ENCODE measurements around the gene GRID1.

The GRID1 gene

DNA sequence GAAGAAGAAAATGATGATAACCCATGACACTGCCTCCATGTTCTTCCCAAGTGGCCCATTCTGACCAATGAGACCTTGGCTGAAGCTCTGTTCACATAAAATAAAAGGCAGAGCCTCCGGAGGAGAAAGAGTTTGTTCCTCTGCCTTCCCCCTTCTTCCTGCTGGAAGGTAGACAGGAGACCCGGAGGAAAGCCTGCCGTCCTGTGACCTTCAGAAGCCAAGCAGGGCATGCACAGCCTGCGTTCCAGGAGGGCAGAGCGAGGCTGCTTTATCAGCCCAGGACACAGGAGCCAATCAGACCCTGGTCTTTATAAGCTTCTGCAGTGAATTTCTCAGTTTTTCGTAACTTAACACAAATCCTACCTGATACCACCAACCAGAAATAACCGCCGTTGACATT, 8.6 kb upstream of the GRID1 start:
- Histone ChIP-seq H2AFZ (ENCODE audit: low read length) (no peak overlapping the region), H3K27me3 (replicated peaks; ENCODE audit: insufficient read depth, low read length) (no peaks in the 10 kb centered on the region), H3K9ac (ENCODE audit: low read length) (no peak overlapping the region), H3K36me3 (replicated peaks; ENCODE audit: insufficient read depth, low read length) (no peaks in the 10 kb centered on the region), H3K9me3 (replicated peaks; ENCODE audit: insufficient read depth, low read length) (no peaks in the 10 kb centered on the region), H3K9me2 (replicated peaks; ENCODE audit: insufficient read depth, low read length) (no peaks in the 10 kb centered on the region), H3K4me3 (ENCODE audit: low read length) (no peak overlapping the region), H3K27ac (ENCODE audit: low read length) (no peak overlapping the region), H3F3A (ENCODE audit: insufficient read depth, low read length) (no peaks in the 10 kb centered on the region), H4K20me1 (ENCODE audit: insufficient read depth, low read length) (no peaks in the 10 kb centered on the region), H3K4me2 (ENCODE audit: low read depth, low read length) (no peak overlapping the region), H3K4me1 (ENCODE audit: low read length) (no peaks in the 10 kb centered on the region), H3K79me2 (ENCODE audit: low read length) (no peaks in the 10 kb centered on the region)
- TF ChIP-seq EZH2phosphoT487 (IDR thresholded peaks at IDR 0.05; ENCODE audit: low read length) = no peak
- TF ChIP-seq EZH2 (optimal IDR thresholded peaks at IDR 0.05; ENCODE audit: low read depth, low read length) = no peak
- TF ChIP-seq, protein P1, sequence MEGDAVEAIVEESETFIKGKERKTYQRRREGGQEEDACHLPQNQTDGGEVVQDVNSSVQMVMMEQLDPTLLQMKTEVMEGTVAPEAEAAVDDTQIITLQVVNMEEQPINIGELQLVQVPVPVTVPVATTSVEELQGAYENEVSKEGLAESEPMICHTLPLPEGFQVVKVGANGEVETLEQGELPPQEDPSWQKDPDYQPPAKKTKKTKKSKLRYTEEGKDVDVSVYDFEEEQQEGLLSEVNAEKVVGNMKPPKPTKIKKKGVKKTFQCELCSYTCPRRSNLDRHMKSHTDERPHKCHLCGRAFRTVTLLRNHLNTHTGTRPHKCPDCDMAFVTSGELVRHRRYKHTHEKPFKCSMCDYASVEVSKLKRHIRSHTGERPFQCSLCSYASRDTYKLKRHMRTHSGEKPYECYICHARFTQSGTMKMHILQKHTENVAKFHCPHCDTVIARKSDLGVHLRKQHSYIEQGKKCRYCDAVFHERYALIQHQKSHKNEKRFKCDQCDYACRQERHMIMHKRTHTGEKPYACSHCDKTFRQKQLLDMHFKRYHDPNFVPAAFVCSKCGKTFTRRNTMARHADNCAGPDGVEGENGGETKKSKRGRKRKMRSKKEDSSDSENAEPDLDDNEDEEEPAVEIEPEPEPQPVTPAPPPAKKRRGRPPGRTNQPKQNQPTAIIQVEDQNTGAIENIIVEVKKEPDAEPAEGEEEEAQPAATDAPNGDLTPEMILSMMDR (IDR thresholded peaks at IDR 0.05; ENCODE audit: low read length) = no peak
- DNase-seq = no peak

DNA sequence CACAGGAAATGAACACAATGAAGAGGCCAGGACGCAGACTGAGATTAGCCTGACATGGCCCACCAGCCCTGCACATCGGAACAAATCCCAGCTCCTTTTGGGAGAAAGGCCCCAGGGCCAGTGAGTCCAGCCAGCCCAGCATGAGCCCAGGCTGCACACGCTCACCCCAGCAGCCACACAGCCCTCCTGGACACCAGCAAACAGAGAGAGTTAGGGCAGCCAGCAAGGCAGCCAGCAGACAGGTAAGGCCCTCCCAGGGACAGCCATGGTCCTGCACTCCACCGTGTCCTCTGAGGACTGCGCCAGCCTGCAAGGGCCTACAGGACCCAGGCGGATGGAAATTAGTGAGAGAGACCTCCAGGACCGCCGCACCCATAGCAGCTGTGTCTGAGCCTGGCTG, 8.1 kb upstream of the GRID1 start:
- Histone ChIP-seq H3F3A (ENCODE audit: insufficient read depth, low read length) (no peaks in the 10 kb centered on the region), H3K9me2 (replicated peaks; ENCODE audit: insufficient read depth, low read length) (no peaks in the 10 kb centered on the region), H3K4me1 (ENCODE audit: low read length) (no peaks in the 10 kb centered on the region), H4K20me1 (ENCODE audit: insufficient read depth, low read length) (no peaks in the 10 kb centered on the region), H3K79me2 (ENCODE audit: low read length) (no peaks in the 10 kb centered on the region), H2AFZ (ENCODE audit: low read length) (no peak overlapping the region), H3K4me3 (ENCODE audit: low read length) (no peak overlapping the region), H3K4me2 (ENCODE audit: low read depth, low read length) (no peak overlapping the region), H3K27me3 (replicated peaks; ENCODE audit: insufficient read depth, low read length) (0 out of 2 replicates have a peak, but pooled peaks cover 4% of the 10 kb centered on the region), H3K9me3 (replicated peaks; ENCODE audit: insufficient read depth, low read length) (no peaks in the 10 kb centered on the region), H3K9ac (ENCODE audit: low read length) (no peak overlapping the region), H3K27ac (ENCODE audit: low read length) (no peak overlapping the region), H3K36me3 (replicated peaks; ENCODE audit: insufficient read depth, low read length) (no peaks in the 10 kb centered on the region)
- TF ChIP-seq EZH2 (optimal IDR thresholded peaks at IDR 0.05; ENCODE audit: low read depth, low read length) = no peak
- no peak for TF ChIP-seq EZH2phosphoT487 (IDR thresholded peaks at IDR 0.05; ENCODE audit: low read length)
- TF ChIP-seq, protein P1 (IDR thresholded peaks at IDR 0.05; ENCODE audit: low read length) = no peak
- no peak for DNase-seq

DNA sequence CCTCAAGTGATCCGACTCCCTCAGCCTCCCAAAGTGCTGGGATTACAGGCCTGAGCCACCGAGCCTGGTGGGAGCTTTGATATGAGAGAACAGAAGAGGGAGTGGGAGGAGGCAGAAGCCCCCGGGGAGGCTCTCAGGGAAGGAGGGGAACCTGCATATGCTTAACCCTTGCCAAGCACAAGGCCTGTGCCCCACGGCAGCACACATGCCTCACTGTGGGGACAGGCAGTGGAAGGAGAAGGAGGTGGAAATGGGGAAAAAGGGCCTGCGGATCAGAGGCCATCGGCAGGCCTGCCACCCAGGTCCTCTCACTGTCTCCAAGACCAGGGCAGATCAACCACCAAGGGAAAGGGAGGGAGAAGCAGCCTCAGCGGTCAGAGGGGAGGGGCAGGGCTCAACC, 7.2 kb upstream of the GRID1 start:
- no peaks in the 10 kb centered on the region for H3K36me3 ChIP-seq (replicated peaks; ENCODE audit: insufficient read depth, low read length)
- H3K4me1 ChIP-seq (ENCODE audit: low read length) = no peaks in the 10 kb centered on the region
- no peak overlapping the region for H3K9ac ChIP-seq (ENCODE audit: low read length)
- no peaks in the 10 kb centered on the region for H3K79me2 ChIP-seq (ENCODE audit: low read length)
- no peaks in the 10 kb centered on the region for H3K9me2 ChIP-seq (replicated peaks; ENCODE audit: insufficient read depth, low read length)
- H3K27ac ChIP-seq (ENCODE audit: low read length) = no peak overlapping the region
- H3K9me3 ChIP-seq (replicated peaks; ENCODE audit: insufficient read depth, low read length) = no peaks in the 10 kb centered on the region
- DNase-seq = no peak
- H3F3A ChIP-seq (ENCODE audit: insufficient read depth, low read length) = no peaks in the 10 kb centered on the region
- H4K20me1 ChIP-seq (ENCODE audit: insufficient read depth, low read length) = no peaks in the 10 kb centered on the region
- no peak overlapping the region for H3K4me2 ChIP-seq (ENCODE audit: low read depth, low read length)
- H3K27me3 ChIP-seq (replicated peaks; ENCODE audit: insufficient read depth, low read length) = 0 out of 2 replicates have a peak, but pooled peaks cover 6% of the 10 kb centered on the region
- TF ChIP-seq, protein P1 (IDR thresholded peaks at IDR 0.05; ENCODE audit: low read length) = no peak
- TF ChIP-seq EZH2phosphoT487 (IDR thresholded peaks at IDR 0.05; ENCODE audit: low read length) = no peak
- no peak for TF ChIP-seq EZH2 (optimal IDR thresholded peaks at IDR 0.05; ENCODE audit: low read depth, low read length)
- H2AFZ ChIP-seq (ENCODE audit: low read length) = no peak overlapping the region
- no peak overlapping the region for H3K4me3 ChIP-seq (ENCODE audit: low read length)
